Measurements from ENCODE around the gene UBE2K.

GRCh38 chr4:39770969-39771724 lies 73.2 kb downstream of the UBE2K start:
- TF ChIP-seq CTCF (IDR thresholded peaks at IDR 0.05) (no peak), POLR2A (IDR thresholded peaks at IDR 0.05) (no peak)

Measured in Peyer's patch (tissue), 4 donors.